ENCODE results near the gene DZIP3. TPM values are rescaled to one million over a fixed set of nuclear protein-coding genes. Genes with fewer than 3 reads are reported as not detected.

The DZIP3 gene, protein sequence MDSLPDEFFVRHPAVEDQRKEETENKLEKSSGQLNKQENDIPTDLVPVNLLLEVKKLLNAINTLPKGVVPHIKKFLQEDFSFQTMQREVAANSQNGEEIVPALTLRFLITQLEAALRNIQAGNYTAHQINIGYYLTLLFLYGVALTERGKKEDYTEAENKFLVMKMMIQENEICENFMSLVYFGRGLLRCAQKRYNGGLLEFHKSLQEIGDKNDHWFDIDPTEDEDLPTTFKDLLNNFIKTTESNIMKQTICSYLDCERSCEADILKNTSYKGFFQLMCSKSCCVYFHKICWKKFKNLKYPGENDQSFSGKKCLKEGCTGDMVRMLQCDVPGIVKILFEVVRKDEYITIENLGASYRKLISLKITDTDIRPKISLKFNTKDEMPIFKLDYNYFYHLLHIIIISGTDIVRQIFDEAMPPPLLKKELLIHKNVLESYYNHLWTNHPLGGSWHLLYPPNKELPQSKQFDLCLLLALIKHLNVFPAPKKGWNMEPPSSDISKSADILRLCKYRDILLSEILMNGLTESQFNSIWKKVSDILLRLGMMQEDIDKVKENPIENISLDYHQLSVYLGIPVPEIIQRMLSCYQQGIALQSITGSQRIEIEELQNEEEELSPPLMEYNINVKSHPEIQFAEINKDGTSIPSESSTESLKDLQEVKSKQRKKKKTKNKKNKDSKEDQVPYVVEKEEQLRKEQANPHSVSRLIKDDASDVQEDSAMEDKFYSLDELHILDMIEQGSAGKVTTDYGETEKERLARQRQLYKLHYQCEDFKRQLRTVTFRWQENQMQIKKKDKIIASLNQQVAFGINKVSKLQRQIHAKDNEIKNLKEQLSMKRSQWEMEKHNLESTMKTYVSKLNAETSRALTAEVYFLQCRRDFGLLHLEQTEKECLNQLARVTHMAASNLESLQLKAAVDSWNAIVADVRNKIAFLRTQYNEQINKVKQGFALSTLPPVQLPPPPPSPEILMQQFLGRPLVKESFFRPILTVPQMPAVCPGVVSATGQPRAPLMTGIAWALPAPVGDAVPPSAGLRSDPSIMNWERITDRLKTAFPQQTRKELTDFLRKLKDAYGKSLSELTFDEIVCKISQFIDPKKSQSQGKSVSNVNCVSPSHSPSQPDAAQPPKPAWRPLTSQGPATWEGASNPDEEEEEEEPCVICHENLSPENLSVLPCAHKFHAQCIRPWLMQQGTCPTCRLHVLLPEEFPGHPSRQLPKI
- total RNA-seq (2022; extraction: Qiagen RNA extraction; ENCODE audit: low read depth) = 2.5 to 4.4 TPM (median 3.7 TPM) in 5 replicates

DNA sequence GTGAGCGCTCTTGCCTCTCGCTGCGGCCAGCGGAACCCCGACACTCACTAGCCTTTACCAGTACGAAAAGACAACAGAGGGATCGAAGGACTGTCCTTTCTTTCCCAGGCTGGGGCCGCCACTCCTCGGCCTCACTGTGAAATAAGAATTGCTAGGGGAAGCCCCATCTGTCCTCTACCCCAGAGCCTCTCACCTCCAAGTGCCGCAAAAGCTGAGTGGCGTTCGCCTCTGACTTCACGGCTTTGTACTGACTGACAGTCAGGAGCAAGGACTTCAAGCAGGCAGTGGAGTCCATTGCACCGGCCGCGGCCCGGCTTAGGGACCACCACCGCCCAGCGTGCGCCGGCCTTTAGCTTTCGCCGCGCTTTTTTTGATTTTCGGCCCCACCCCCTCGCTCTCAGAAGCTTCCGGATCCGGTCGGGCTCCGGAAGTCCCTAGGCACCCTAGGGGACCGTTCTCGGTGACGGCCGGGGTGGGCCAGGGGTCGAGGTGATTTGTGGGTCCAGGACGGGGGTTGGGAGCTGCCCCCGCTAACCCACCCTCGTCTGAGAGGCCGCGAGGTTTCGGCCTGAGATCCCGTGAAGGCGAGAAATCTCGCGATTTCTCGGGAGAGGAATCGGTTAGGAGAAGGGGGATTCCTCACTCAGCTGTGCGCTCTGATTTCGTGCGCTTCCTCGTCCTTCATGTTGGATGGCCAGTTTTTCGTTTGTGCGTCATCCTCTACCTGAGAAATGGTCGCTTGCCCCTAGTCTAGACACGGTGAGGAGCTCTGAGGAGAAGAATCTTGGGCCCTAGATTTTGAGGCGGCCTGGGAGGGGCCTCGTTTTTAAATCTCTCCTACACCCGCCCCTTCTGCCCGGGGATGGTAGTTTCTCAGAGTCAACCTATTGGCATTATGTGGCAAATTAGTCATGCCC is at the start of gene DZIP3, which contains the start of gene CIP2A:
DZIP3 (plus strand) TSS at position 642 of the 917 bp plus-strand sequence. CDS start 15,685 bp downstream, outside the sequence.
CIP2A (minus strand) TSS at position 358 of the 917 bp plus-strand sequence; CDS start at position 295, 63 bp downstream.

Other genes with a start within 250 kb of the DZIP3 start
- 0.22 to 0.30 TPM (median 0.23 TPM) in 5 replicates for gene MYH15, start 79.1 kb upstream of the DZIP3 start, total RNA-seq (2022; extraction: Qiagen RNA extraction; ENCODE audit: low read depth)
- gene CIP2A, start 284 bp upstream of the DZIP3 start, total RNA-seq (2022; extraction: Qiagen RNA extraction; ENCODE audit: low read depth) = 9.7 to 24.9 TPM (median 21.8 TPM) in 5 replicates
- gene RETNLB, start 167.7 kb downstream of the DZIP3 start, total RNA-seq (2022; extraction: Qiagen RNA extraction; ENCODE audit: low read depth) = not detected in 5 replicates
- gene TRAT1, start 233.1 kb downstream of the DZIP3 start, total RNA-seq (2022; extraction: Qiagen RNA extraction; ENCODE audit: low read depth) = not detected in 5 replicates

Measured in A549 treated with RU486 at 1 μM for 4 hours (cell line).